Measurements from ENCODE around the gene DCAF8. TPM values are rescaled to one million over a fixed set of nuclear protein-coding genes. Genes with fewer than 3 reads are reported as not detected.
A peak's percentile ranks its signal among the peaks of the same experiment; 100 is the strongest.

DCAF8 gene
- total RNA-seq, 4 donors from 2014 or later, result 101 to 164 (median 134) TPM

GRCh38 chr1:160193832-160194736 is 68.3 kb downstream of the DCAF8 start:
- no peak for ATAC-seq (ENCODE audit: low FRiP score)
- no peak for DNase-seq (ENCODE audit: low spot score)
- TF ChIP-seq, protein P1, sequence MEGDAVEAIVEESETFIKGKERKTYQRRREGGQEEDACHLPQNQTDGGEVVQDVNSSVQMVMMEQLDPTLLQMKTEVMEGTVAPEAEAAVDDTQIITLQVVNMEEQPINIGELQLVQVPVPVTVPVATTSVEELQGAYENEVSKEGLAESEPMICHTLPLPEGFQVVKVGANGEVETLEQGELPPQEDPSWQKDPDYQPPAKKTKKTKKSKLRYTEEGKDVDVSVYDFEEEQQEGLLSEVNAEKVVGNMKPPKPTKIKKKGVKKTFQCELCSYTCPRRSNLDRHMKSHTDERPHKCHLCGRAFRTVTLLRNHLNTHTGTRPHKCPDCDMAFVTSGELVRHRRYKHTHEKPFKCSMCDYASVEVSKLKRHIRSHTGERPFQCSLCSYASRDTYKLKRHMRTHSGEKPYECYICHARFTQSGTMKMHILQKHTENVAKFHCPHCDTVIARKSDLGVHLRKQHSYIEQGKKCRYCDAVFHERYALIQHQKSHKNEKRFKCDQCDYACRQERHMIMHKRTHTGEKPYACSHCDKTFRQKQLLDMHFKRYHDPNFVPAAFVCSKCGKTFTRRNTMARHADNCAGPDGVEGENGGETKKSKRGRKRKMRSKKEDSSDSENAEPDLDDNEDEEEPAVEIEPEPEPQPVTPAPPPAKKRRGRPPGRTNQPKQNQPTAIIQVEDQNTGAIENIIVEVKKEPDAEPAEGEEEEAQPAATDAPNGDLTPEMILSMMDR (IDR thresholded peaks at IDR 0.05), result no peak

DNA sequence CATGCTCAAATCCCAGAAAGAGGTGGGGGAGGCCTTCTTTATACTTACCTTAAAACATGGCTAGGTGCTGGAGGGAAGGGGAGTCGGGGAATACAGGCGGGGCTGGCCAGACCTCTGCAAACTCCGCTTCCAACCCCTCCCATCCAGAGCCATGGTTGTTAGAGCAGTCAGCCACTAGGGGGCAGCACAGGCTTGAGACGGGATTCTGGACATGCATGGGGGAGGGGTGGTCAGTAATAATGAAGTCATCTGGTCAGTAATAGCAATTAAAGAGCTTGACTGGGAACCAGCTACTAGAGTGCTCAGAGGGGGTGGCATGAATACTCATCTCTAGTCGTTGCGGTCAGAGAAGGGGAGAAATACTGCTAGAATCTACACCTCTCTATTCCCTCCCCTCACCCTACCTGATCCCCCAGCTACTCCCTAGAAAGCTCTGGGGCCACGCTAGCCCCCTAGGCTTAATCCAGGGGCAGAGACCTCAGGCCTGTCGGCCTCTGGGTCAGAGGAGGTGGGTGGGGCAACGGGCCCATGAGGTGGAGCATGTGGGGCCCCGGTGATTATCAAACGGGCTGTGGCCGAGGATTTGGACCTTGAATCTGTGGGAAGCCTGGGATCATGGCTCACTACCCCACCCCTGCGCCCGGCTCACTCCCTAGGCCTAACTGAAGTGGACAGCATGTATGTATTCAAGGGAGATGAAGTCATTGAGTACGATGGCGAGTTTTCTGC is 69.1 kb downstream of the DCAF8 start:
- TF ChIP-seq, protein P1 (IDR thresholded peaks at IDR 0.05), result peak in 2 of 3 donors; percentile 72 to 89
- DNase-seq (ENCODE audit: low spot score), result peak; percentile 94
- peak; percentile 87 for ATAC-seq (ENCODE audit: low FRiP score)

GRCh38 chr1:160192234-160192633 is 70.1 kb downstream of the DCAF8 start:
- ATAC-seq (ENCODE audit: low FRiP score), result no peak
- TF ChIP-seq, protein P1 (IDR thresholded peaks at IDR 0.05), result no peak
- DNase-seq (ENCODE audit: low spot score), result no peak

- DNase-seq (ENCODE audit: low spot score) (no peak), ATAC-seq (ENCODE audit: low FRiP score) (no peak)
- TF ChIP-seq, protein P1 (IDR thresholded peaks at IDR 0.05), result no peak
These were observed 70.6 kb downstream of the DCAF8 start for GRCh38 chr1:160191756-160192155.

GRCh38 chr1:160189649-160190625 is 72.4 kb downstream of the DCAF8 start, which contains the start of gene CASQ1:
TSS of gene CASQ1 (plus strand) at chr1:160190575. CDS start at chr1:160190752, 177 bp downstream.
- DNase-seq (ENCODE audit: low spot score), result no peak
- no peak for ATAC-seq (ENCODE audit: low FRiP score)
- TF ChIP-seq, protein P1 (IDR thresholded peaks at IDR 0.05), result no peak

DNA sequence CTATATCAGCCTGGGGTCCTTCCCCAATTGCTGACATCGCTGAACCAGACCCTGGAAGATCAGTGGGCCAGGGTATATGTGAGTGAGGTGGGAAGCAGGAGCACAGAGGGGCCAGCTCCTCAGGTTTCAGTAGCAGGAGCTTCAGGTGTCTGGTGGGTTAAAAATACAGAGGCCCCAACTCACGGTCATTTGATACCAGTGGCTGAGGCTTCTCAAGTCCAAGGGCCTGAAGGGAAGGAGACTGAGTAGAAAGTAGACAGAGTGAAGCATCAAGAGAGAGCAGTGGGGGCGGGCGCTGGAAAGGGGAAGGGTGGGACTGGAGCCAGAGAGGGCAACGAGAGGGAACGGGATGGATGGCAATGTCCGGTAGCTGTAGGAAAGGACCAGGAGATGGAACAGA is 74.0 kb downstream of the DCAF8 start:
- TF ChIP-seq, protein P1 (IDR thresholded peaks at IDR 0.05), result no peak
- DNase-seq (ENCODE audit: low spot score) (no peak), ATAC-seq (ENCODE audit: low FRiP score) (no peak)

Data from omental fat pad (tissue), 4 donors.